Measurements from ENCODE around the gene ATG2A. TPM values are rescaled to one million over a fixed set of nuclear protein-coding genes. Genes with fewer than 3 reads are reported as not detected.

The ATG2A gene
- total and polyA plus RNA-seq, 4 experiments from 2014 or later = 4.1 to 47.3 (median 26.0) TPM

DNA sequence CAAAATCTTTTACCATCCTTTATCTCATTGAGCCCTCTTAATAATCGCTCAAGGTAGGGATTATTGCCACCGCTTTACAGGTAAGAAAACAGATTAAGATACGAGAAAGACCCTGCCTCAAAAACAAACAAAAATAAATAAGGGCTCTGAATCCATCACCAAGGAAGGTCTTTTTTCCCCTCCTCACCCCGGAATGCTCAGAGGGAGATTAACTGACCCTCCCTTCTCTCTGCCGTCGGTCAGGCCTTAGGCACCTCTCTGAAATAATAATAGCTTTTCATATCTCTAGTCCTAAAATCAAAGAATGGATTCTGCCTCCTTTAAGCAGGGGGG, 620 bp upstream of the ATG2A start:
- Mint-ChIP-seq H3K4me3 (peak overlapping the region; percentile 91 to 96 (median 93)), H3K4me1 (peaks cover 15 to 28% (median 23%) of the 10 kb centered on the region in 4 donors), H3K27me3 (no peaks in the 10 kb centered on the region), H3K27ac (peak overlapping the region; percentile 92 to 97 (median 95)), H3K36me3 (peaks cover 8 to 22% of the 10 kb centered on the region in 2 donors), H3K9me3 (no peaks in the 10 kb centered on the region)
- H3K4me3 ChIP-seq (ENCODE audit: low read length in 2 of 2) = peak overlapping the region; percentile 3 to 73
- no peak for DNase-seq
- H3K27me3 ChIP-seq (ENCODE audit: insufficient read depth, low read length) = no peaks in the 10 kb centered on the region
- ChIA-PET POLR2A (ENCODE audit: partially characterized antibody) (interaction anchor here (0.6 to 5.8 kb wide), 7 partner anchors 9 to 941 kb away, joined by 3 to 46 read pairs (median 7); partner anchors contain the start of genes EHD1, FAU, MRPL49 and PPP2R5B), CTCF (ENCODE audit: partially characterized antibody) (interaction anchor here (1.0 to 1.7 kb wide), 3 partner anchors 15 to 109 kb away, joined by 3 to 4 read pairs (median 3); no protein-coding TSS in a partner anchor)
- H3K4me1 ChIP-seq (ENCODE audit: insufficient read depth, low read length) = peaks cover 27% of the 10 kb centered on the region
- peak overlapping the region; percentile 43 for H3K27ac ChIP-seq (ENCODE audit: low read depth, low read length)
- H3K36me3 ChIP-seq (ENCODE audit: insufficient read depth, low read length) = peaks cover 13% of the 10 kb centered on the region
- intact Hi-C loops (cut with micrococcal nuclease) = loop anchor here (1.0 to 5.0 kb wide), 6 partner anchors 17 to 1350 kb away; partner anchors contain the start of genes EHD1, RAB1B, SNX15 and ZNHIT2
- no peaks in the 10 kb centered on the region for H3K9me3 ChIP-seq (ENCODE audit: control insufficient read depth in 1 of 2, low read length in 2 of 2)

DNA sequence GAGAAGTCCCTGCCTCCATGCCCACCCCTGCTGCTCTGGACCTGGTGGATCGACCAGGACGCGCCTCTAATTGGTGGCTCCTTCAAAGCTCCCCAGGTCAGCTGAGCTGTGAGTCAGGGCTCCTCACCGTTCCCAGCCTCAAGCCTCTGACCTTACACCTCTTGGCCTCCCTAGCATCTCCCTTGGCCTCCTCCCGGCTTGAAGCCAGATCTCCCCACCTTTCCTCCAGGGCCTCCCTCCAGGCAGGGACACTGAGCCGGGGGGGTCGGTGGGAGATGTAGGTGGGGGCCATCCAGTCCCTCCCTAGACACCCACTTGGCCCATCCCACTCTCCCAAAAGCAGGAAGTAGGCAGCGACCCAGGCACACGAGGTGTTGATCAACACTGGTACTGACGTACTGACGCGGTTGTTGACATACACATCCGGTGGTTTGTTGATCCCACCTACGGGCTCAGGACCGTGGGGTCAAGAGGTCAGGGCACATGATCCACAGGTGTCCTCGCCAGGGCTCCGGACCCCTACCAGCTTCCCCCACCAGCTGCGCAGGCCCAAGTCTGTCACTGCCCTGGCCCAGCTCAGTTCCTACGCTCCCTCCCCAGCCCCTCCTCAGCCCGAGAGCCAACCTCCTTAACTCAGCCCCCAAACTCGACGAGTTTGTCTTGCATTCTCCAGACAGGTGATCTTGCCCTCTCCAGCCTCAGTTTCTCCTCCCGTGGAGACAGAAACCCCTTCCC, 802 bp downstream of the ATG2A start:
- H3K4me3 ChIP-seq (ENCODE audit: low read length in 2 of 2) = peak overlapping the region; percentile 94 to 97
- no peaks in the 10 kb centered on the region for H3K27me3 Mint-ChIP-seq
- ChIA-PET CTCF (ENCODE audit: partially characterized antibody) (interaction anchor here (1.4 to 1.7 kb wide), 2 partner anchors 22 to 69 kb away, joined by 3 to 6 read pairs; no protein-coding TSS in a partner anchor), POLR2A (ENCODE audit: partially characterized antibody) (interaction anchor here (0.6 to 5.8 kb wide), 12 partner anchors 10 to 217 kb away, joined by 3 to 46 read pairs (median 4); partner anchors contain the start of genes EHD1, FAU, MRPL49 and PPP2R5B)
- H3K27ac Mint-ChIP-seq = peak overlapping the region; percentile 91 to 97 (median 96)
- DNase-seq = peak; percentile 47 to 69 (median 55)
- peaks cover 15 to 31% (median 24%) of the 10 kb centered on the region in 4 donors for H3K4me1 Mint-ChIP-seq
- intact Hi-C loops (cut with micrococcal nuclease) = loop anchor here (1.0 to 5.0 kb wide), 3 partner anchors 8 to 1351 kb away; partner anchors contain the start of genes PPP2R5B and RAB1B
- peaks cover 27% of the 10 kb centered on the region for H3K4me1 ChIP-seq (ENCODE audit: insufficient read depth, low read length)
- peaks cover 25% of the 10 kb centered on the region for H3K36me3 ChIP-seq (ENCODE audit: insufficient read depth, low read length)
- H3K27me3 ChIP-seq (ENCODE audit: insufficient read depth, low read length) = no peaks in the 10 kb centered on the region
- H3K27ac ChIP-seq (ENCODE audit: low read depth, low read length) = peak overlapping the region; percentile 88
- H3K9me3 Mint-ChIP-seq = no peaks in the 10 kb centered on the region
- H3K36me3 Mint-ChIP-seq = peaks cover 14 to 33% of the 10 kb centered on the region in 2 donors
- H3K9me3 ChIP-seq (ENCODE audit: control insufficient read depth in 1 of 2, low read length in 2 of 2) = no peaks in the 10 kb centered on the region
- H3K4me3 Mint-ChIP-seq = peak overlapping the region; percentile 91 to 96 (median 93)

DNA sequence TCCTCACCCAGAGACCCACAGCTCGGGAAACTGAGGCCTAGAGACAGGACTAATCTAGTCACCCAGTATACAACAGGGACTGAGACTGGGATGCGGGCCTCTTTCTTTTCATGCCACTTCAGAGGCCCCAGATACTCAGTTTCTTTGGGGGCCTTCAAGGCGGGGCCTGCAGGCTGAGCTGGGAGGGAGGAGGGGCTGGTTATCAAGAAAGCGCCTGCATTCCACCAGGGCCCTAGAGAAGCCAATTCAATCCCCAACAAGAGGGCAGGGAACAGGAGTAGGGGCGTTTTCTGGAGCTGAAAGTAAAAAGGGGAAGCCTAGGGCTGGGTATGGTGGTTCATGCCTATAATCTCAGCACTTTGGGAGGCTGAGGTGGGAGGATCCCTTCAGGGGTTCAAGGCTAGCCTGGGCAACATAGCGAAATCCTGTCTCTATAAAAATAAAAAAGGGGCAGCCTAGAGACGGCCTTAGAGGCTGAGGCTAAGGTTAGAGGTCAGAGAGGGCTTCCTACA, 1.6 kb downstream of the ATG2A start:
- POLR2A ChIA-PET (ENCODE audit: partially characterized antibody) = interaction anchor here (1.2 to 5.8 kb wide), 5 partner anchors 11 to 171 kb away, joined by 3 to 46 read pairs (median 7); partner anchors contain the start of genes PPP2R5B, RASGRP2 and SAC3D1
- CTCF ChIA-PET (ENCODE audit: partially characterized antibody) = interaction anchor here (1.7 kb wide), 1 partner anchor 68 kb away, joined by 6 read pairs; no protein-coding TSS in a partner anchor
- Mint-ChIP-seq H3K4me1 (peaks cover 15 to 31% (median 24%) of the 10 kb centered on the region in 4 donors), H3K27me3 (no peaks in the 10 kb centered on the region), H3K36me3 (peaks cover 15 to 38% of the 10 kb centered on the region in 2 donors), H3K4me3 (peak overlapping the region; percentile 91 to 96 (median 93)), H3K27ac (peak overlapping the region in 5 of 7 donors; percentile 65 to 97 (median 96)), H3K9me3 (no peaks in the 10 kb centered on the region)
- Histone ChIP-seq H3K27ac (ENCODE audit: low read depth, low read length) (peak overlapping the region; percentile 88), H3K27me3 (ENCODE audit: insufficient read depth, low read length) (no peaks in the 10 kb centered on the region), H3K4me1 (ENCODE audit: insufficient read depth, low read length) (peaks cover 27% of the 10 kb centered on the region), H3K36me3 (ENCODE audit: insufficient read depth, low read length) (peaks cover 33% of the 10 kb centered on the region), H3K4me3 (ENCODE audit: low read length in 2 of 2) (peak overlapping the region in 1 of 2 donors; percentile 97), H3K9me3 (ENCODE audit: control insufficient read depth in 1 of 2, low read length in 2 of 2) (no peaks in the 10 kb centered on the region)
- intact Hi-C loops (cut with micrococcal nuclease) = loop anchor here (5.0 kb wide), 1 partner anchor 1352 kb away; the partner anchor contains the start of gene RAB1B
- DNase-seq = no peak

GRCh38 chr11:64914123-64914522, 2.9 kb downstream of the ATG2A start:
- Histone ChIP-seq H3K27me3 (ENCODE audit: insufficient read depth, low read length) (no peaks in the 10 kb centered on the region), H3K36me3 (ENCODE audit: insufficient read depth, low read length) (peaks cover 44% of the 10 kb centered on the region), H3K9me3 (ENCODE audit: control insufficient read depth in 1 of 2, low read length in 2 of 2) (no peaks in the 10 kb centered on the region), H3K4me3 (ENCODE audit: low read length in 2 of 2) (no peak overlapping the region), H3K27ac (ENCODE audit: low read depth, low read length) (no peak overlapping the region), H3K4me1 (ENCODE audit: insufficient read depth, low read length) (peaks cover 27% of the 10 kb centered on the region)
- Mint-ChIP-seq H3K36me3 (peaks cover 15 to 48% of the 10 kb centered on the region in 2 donors), H3K4me1 (peaks cover 15 to 31% (median 24%) of the 10 kb centered on the region in 4 donors), H3K4me3 (peak overlapping the region in 2 of 8 donors; percentile 40 to 43), H3K9me3 (no peaks in the 10 kb centered on the region), H3K27me3 (no peaks in the 10 kb centered on the region), H3K27ac (peak overlapping the region in 3 of 7 donors; percentile 32 to 53 (median 49))
- no peak for DNase-seq
- CTCF ChIA-PET (ENCODE audit: partially characterized antibody) = no interaction called here
- intact Hi-C loops (cut with micrococcal nuclease) = no loop called here
- POLR2A ChIA-PET (ENCODE audit: partially characterized antibody) = interaction anchor here (1.6 to 5.8 kb wide), 2 partner anchors 12 to 14 kb away, joined by 4 to 46 read pairs; partner anchors contain the start of gene PPP2R5B

- H3K4me1 Mint-ChIP-seq = peaks cover 15 to 31% (median 23%) of the 10 kb centered on the region in 4 donors
- H3K4me3 ChIP-seq (ENCODE audit: low read length in 2 of 2) = no peak overlapping the region
- peaks cover 52% of the 10 kb centered on the region for H3K36me3 ChIP-seq (ENCODE audit: insufficient read depth, low read length)
- intact Hi-C loops (cut with micrococcal nuclease) = no loop called here
- H3K27ac Mint-ChIP-seq = peak overlapping the region in 2 of 7 donors; percentile 47 to 50
- peak in 1 of 5 donors; percentile 24 for DNase-seq
- ChIA-PET CTCF (ENCODE audit: partially characterized antibody) (no interaction called here), POLR2A (ENCODE audit: partially characterized antibody) (interaction anchor here (5.8 kb wide), 1 partner anchor 13 kb away, joined by 46 read pairs; the partner anchor contains the start of gene PPP2R5B)
- H3K9me3 Mint-ChIP-seq = no peaks in the 10 kb centered on the region
- H3K27ac ChIP-seq (ENCODE audit: low read depth, low read length) = no peak overlapping the region
- H3K9me3 ChIP-seq (ENCODE audit: control insufficient read depth in 1 of 2, low read length in 2 of 2) = no peaks in the 10 kb centered on the region
- no peaks in the 10 kb centered on the region for H3K27me3 ChIP-seq (ENCODE audit: insufficient read depth, low read length)
- H3K4me3 Mint-ChIP-seq = no peak overlapping the region
- peaks cover 26% of the 10 kb centered on the region for H3K4me1 ChIP-seq (ENCODE audit: insufficient read depth, low read length)
- H3K36me3 Mint-ChIP-seq = peaks cover 15 to 55% of the 10 kb centered on the region in 2 donors
- no peaks in the 10 kb centered on the region for H3K27me3 Mint-ChIP-seq
Observed at GRCh38 chr11:64913171-64913727, 3.8 kb downstream of the ATG2A start.

- Histone ChIP-seq H3K4me3 (ENCODE audit: low read length in 2 of 2) (no peak overlapping the region), H3K27ac (ENCODE audit: low read depth, low read length) (no peak overlapping the region), H3K27me3 (ENCODE audit: insufficient read depth, low read length) (no peaks in the 10 kb centered on the region), H3K9me3 (ENCODE audit: control insufficient read depth in 1 of 2, low read length in 2 of 2) (no peaks in the 10 kb centered on the region), H3K4me1 (ENCODE audit: insufficient read depth, low read length) (peaks cover 17% of the 10 kb centered on the region), H3K36me3 (ENCODE audit: insufficient read depth, low read length) (peaks cover 65% of the 10 kb centered on the region)
- peak overlapping the region in 2 of 7 donors; percentile 22 to 50 for H3K27ac Mint-ChIP-seq
- DNase-seq = peak in 1 of 5 donors; percentile 16
- ChIA-PET POLR2A (ENCODE audit: partially characterized antibody) (interaction anchor here (0.6 to 1.7 kb wide), 3 partner anchors 11 to 596 kb away, joined by 3 to 4 read pairs (median 4); no protein-coding TSS in a partner anchor), CTCF (ENCODE audit: partially characterized antibody) (interaction anchor here (0.5 to 1.4 kb wide), 2 partner anchors 64 to 66 kb away, joined by 4 to 5 read pairs; no protein-coding TSS in a partner anchor)
- intact Hi-C loops (cut with micrococcal nuclease) = no loop called here
- no peaks in the 10 kb centered on the region for H3K9me3 Mint-ChIP-seq
- no peak overlapping the region for H3K4me3 Mint-ChIP-seq
- H3K4me1 Mint-ChIP-seq = peaks cover 8 to 21% (median 13%) of the 10 kb centered on the region in 4 donors
- H3K27me3 Mint-ChIP-seq = no peaks in the 10 kb centered on the region
- H3K36me3 Mint-ChIP-seq = peaks cover 20 to 59% of the 10 kb centered on the region in 2 donors
Observed at GRCh38 chr11:64911689-64912088, 5.3 kb downstream of the ATG2A start.
